Activated CD8-positive, alpha-beta memory T cell treated with anti-CD3 and anti-CD28 coated beads, Interleukin-2, amount 10 ng/mL, durations not matched to agents 7 days and 5 days (primary cell): ENCODE data around the gene MTHFD1L. TPM values are rescaled to one million over a fixed set of nuclear protein-coding genes. Genes with fewer than 3 reads are reported as not detected.
"Not testable (repeated sequence)": the region's sequence is repeated elsewhere in the genome, so short reads cannot be mapped to it uniquely, and the experiment has no call there.

ENCODE experiments used
- ATAC-seq: fragments of 150-1000 bp; cut with Tn5 transposase; one replicate; pipeline ENCODE4 v1.10.0; 2021; ENCODE audit warnings: moderate library complexity
- CTCF ChIA-PET: fragments of 350-600 bp; sonication (Branson Sonifier 250); formaldehyde crosslinking; loops from one replicate; lab custom pipeline; 2021; ENCODE audit warnings: antibody characterized with exemption; lab: Charles Lee
- DNase-seq: peaks from one replicate; pipeline ENCODE4 v3.0.0-alpha.2; 2020
- H3K27ac Mint-ChIP-seq: one replicate; pipeline ENCODE4 v1.8.0; 2021; ENCODE audit warnings: mild to moderate bottlenecking, mixed read lengths
- H3K27me3 Mint-ChIP-seq: one replicate; pipeline ENCODE4 v1.8.0; 2021; ENCODE audit warnings: mixed read lengths
- H3K36me3 Mint-ChIP-seq: one replicate; pipeline ENCODE4 v1.8.0; 2021; ENCODE audit warnings: mild to moderate bottlenecking, mixed read lengths
- H3K4me1 Mint-ChIP-seq: one replicate; pipeline ENCODE4 v1.8.0; 2021; ENCODE audit warnings: mixed read lengths
- H3K4me3 Mint-ChIP-seq: one replicate; pipeline ENCODE4 v1.8.0; 2021; ENCODE audit warnings: mild to moderate bottlenecking, moderate library complexity, mixed read lengths
- H3K9me3 Mint-ChIP-seq: one replicate; pipeline ENCODE4 v1.8.0; 2022; ENCODE audit warnings: low read depth, mixed read lengths
- total RNA-seq, 2 experiments: library from RNA; stranded (reverse); gene quantifications; one replicate each; pipeline ENCODE4 v1.2.3, GENCODE V29; 2021

The MTHFD1L gene
- total RNA-seq, 2 experiments from 2014 or later: 54.1 to 82.8 TPM

- ATAC-seq, DNase-seq, CTCF ChIA-PET, H3K36me3 Mint-ChIP-seq, H3K4me3 Mint-ChIP-seq, H3K4me1 Mint-ChIP-seq, H3K9me3 Mint-ChIP-seq, H3K27me3 Mint-ChIP-seq, H3K27ac Mint-ChIP-seq: not testable (repeated sequence)
Observed at GRCh38 chr6:151127133-151127798, 261.8 kb downstream of the MTHFD1L start.

GRCh38 chr6:151128763-151129370 lies 263.4 kb downstream of the MTHFD1L start:
- Mint-ChIP-seq H3K4me1 (peaks cover 4% of the 10 kb centered on the region), H3K4me3 (no peak overlapping the region), H3K36me3 (no peaks in the 10 kb centered on the region), H3K27me3 (peaks cover 3% of the 10 kb centered on the region), H3K9me3 (peaks cover 2% of the 10 kb centered on the region), H3K27ac (no peak overlapping the region)
- CTCF ChIA-PET: no interaction called here
- ATAC-seq (no peak), DNase-seq (no peak)

GRCh38 chr6:151130329-151130728 lies 264.8 kb downstream of the MTHFD1L start:
- Mint-ChIP-seq H3K36me3 (no peaks in the 10 kb centered on the region), H3K9me3 (peaks cover 2% of the 10 kb centered on the region), H3K4me3 (no peak overlapping the region), H3K27me3 (peaks cover 3% of the 10 kb centered on the region), H3K4me1 (peaks cover 4% of the 10 kb centered on the region), H3K27ac (no peak overlapping the region)
- CTCF ChIA-PET: no interaction called here
- peak; percentile 46 for DNase-seq
- ATAC-seq: no peak

GRCh38 chr6:151131324-151132007 lies 266.0 kb downstream of the MTHFD1L start:
- H3K27ac Mint-ChIP-seq: no peak overlapping the region
- peaks cover 4% of the 10 kb centered on the region for H3K4me1 Mint-ChIP-seq
- no peak for DNase-seq
- H3K27me3 Mint-ChIP-seq: peaks cover 8% of the 10 kb centered on the region
- no peak overlapping the region for H3K4me3 Mint-ChIP-seq
- CTCF ChIA-PET: no interaction called here
- H3K36me3 Mint-ChIP-seq: no peaks in the 10 kb centered on the region
- ATAC-seq: no peak
- H3K9me3 Mint-ChIP-seq: peaks cover 2% of the 10 kb centered on the region

GRCh38 chr6:151136141-151136755 lies 270.7 kb downstream of the MTHFD1L start:
- Mint-ChIP-seq H3K36me3 (no peaks in the 10 kb centered on the region), H3K4me3 (no peak overlapping the region), H3K27ac (no peak overlapping the region), H3K9me3 (no peaks in the 10 kb centered on the region), H3K27me3 (peaks cover 11% of the 10 kb centered on the region), H3K4me1 (no peaks in the 10 kb centered on the region)
- ATAC-seq (no peak), DNase-seq (no peak)
- CTCF ChIA-PET: no interaction called here

- DNase-seq (no peak), ATAC-seq (no peak)
Observed at GRCh38 chr6:151137542-151137941, 272.0 kb downstream of the MTHFD1L start.

GRCh38 chr6:151139524-151139923 lies 274.0 kb downstream of the MTHFD1L start:
- no peak overlapping the region for H3K27ac Mint-ChIP-seq
- H3K36me3 Mint-ChIP-seq: no peaks in the 10 kb centered on the region
- peaks cover 16% of the 10 kb centered on the region for H3K27me3 Mint-ChIP-seq
- ATAC-seq (no peak), DNase-seq (no peak)
- H3K4me3 Mint-ChIP-seq: no peak overlapping the region
- CTCF ChIA-PET: no interaction called here
- no peaks in the 10 kb centered on the region for H3K4me1 Mint-ChIP-seq
- no peaks in the 10 kb centered on the region for H3K9me3 Mint-ChIP-seq

More at GRCh38 chr6:151137542-151137941, 272.0 kb downstream of the MTHFD1L start:
- peaks cover 11% of the 10 kb centered on the region for H3K27me3 Mint-ChIP-seq
- no peaks in the 10 kb centered on the region for H3K36me3 Mint-ChIP-seq
- no peak overlapping the region for H3K27ac Mint-ChIP-seq
- H3K4me1 Mint-ChIP-seq: no peaks in the 10 kb centered on the region
- no peak overlapping the region for H3K4me3 Mint-ChIP-seq
- CTCF ChIA-PET: no interaction called here
- H3K9me3 Mint-ChIP-seq: no peaks in the 10 kb centered on the region

GRCh38 chr6:151140767-151141166 lies 275.3 kb downstream of the MTHFD1L start:
- CTCF ChIA-PET: no interaction called here
- no peak for ATAC-seq
- H3K4me1 Mint-ChIP-seq: no peaks in the 10 kb centered on the region

GRCh38 chr6:151141685-151142084 lies 276.2 kb downstream of the MTHFD1L start:
- H3K36me3 Mint-ChIP-seq: no peaks in the 10 kb centered on the region
- no peak for ATAC-seq
- no peaks in the 10 kb centered on the region for H3K9me3 Mint-ChIP-seq
- H3K27ac Mint-ChIP-seq: no peak overlapping the region
- no peaks in the 10 kb centered on the region for H3K4me1 Mint-ChIP-seq
- H3K27me3 Mint-ChIP-seq: peaks cover 10% of the 10 kb centered on the region
- CTCF ChIA-PET: no interaction called here
- DNase-seq: no peak
- no peak overlapping the region for H3K4me3 Mint-ChIP-seq

More at GRCh38 chr6:151140767-151141166, 275.3 kb downstream of the MTHFD1L start:
- no peak for DNase-seq
- Mint-ChIP-seq H3K36me3 (no peaks in the 10 kb centered on the region), H3K4me3 (no peak overlapping the region), H3K27me3 (peaks cover 16% of the 10 kb centered on the region), H3K9me3 (no peaks in the 10 kb centered on the region), H3K27ac (no peak overlapping the region)

GRCh38 chr6:151142676-151143075 lies 277.2 kb downstream of the MTHFD1L start:
- peaks cover 9% of the 10 kb centered on the region for H3K27me3 Mint-ChIP-seq
- H3K36me3 Mint-ChIP-seq: no peaks in the 10 kb centered on the region
- no peak overlapping the region for H3K4me3 Mint-ChIP-seq
- no peak overlapping the region for H3K27ac Mint-ChIP-seq
- CTCF ChIA-PET: no interaction called here
- no peak for ATAC-seq
- no peaks in the 10 kb centered on the region for H3K9me3 Mint-ChIP-seq
- H3K4me1 Mint-ChIP-seq: no peaks in the 10 kb centered on the region
- DNase-seq: no peak

GRCh38 chr6:151143337-151143736 lies 277.8 kb downstream of the MTHFD1L start:
- Mint-ChIP-seq H3K4me3 (no peak overlapping the region), H3K4me1 (no peaks in the 10 kb centered on the region), H3K9me3 (no peaks in the 10 kb centered on the region), H3K27ac (no peak overlapping the region), H3K36me3 (no peaks in the 10 kb centered on the region), H3K27me3 (peaks cover 11% of the 10 kb centered on the region)
- DNase-seq: no peak
- no peak for ATAC-seq
- CTCF ChIA-PET: no interaction called here

- Mint-ChIP-seq H3K27ac (no peak overlapping the region), H3K4me3 (no peak overlapping the region), H3K27me3 (peaks cover 14% of the 10 kb centered on the region), H3K9me3 (no peaks in the 10 kb centered on the region), H3K4me1 (no peaks in the 10 kb centered on the region), H3K36me3 (no peaks in the 10 kb centered on the region)
- ATAC-seq (no peak), DNase-seq (no peak)
- CTCF ChIA-PET: no interaction called here
Observed at GRCh38 chr6:151143806-151144205, 278.3 kb downstream of the MTHFD1L start.

- H3K27me3 Mint-ChIP-seq: peaks cover 24% of the 10 kb centered on the region
- DNase-seq: no peak
- no peaks in the 10 kb centered on the region for H3K36me3 Mint-ChIP-seq
- CTCF ChIA-PET: no interaction called here
- no peaks in the 10 kb centered on the region for H3K4me1 Mint-ChIP-seq
- no peak for ATAC-seq
- no peak overlapping the region for H3K27ac Mint-ChIP-seq
- H3K4me3 Mint-ChIP-seq: no peak overlapping the region
- H3K9me3 Mint-ChIP-seq: no peaks in the 10 kb centered on the region
Observed at GRCh38 chr6:151147118-151147832, 281.8 kb downstream of the MTHFD1L start.
